H1 (cell line): ENCODE results near the gene PTCH2. TPM values are rescaled to one million over a fixed set of nuclear protein-coding genes. Genes with fewer than 3 reads are reported as not detected.

Source experiments
- E2F6 ChIP-seq: IDR thresholded peaks from 2 replicates; pipeline ENCODE4 v1.6.1; 2012; ENCODE audit warnings: inconsistent platforms
- EGR1 ChIP-seq: IDR thresholded peaks from 2 replicates; pipeline ENCODE4 v1.6.1; 2011; ENCODE audit warnings: low read depth, low read length, borderline replicate concordance
- GTF2F1 ChIP-seq: IDR thresholded peaks from 2 replicates; pipeline ENCODE4 v1.6.1; 2012; ENCODE audit warnings: low read depth, low read length, improper control_type of control experiment, borderline replicate concordance
- MAFK ChIP-seq: IDR thresholded peaks from 2 replicates; pipeline ENCODE4 v1.6.1; 2012; ENCODE audit warnings: low read depth, mild to moderate bottlenecking, improper control_type of control experiment, low read length
- POU5F1 ChIP-seq: IDR thresholded peaks from 2 replicates; pipeline ENCODE4 v1.6.1; 2011; ENCODE audit warnings: low read depth, mild to moderate bottlenecking, low read length, moderate library complexity
- SIN3A ChIP-seq, 2 experiments: IDR thresholded peaks in 1 of 2; conservative IDR thresholded peaks in 1 of 2; 2 replicates each; pipeline ENCODE4 v1.6.1; 2011 to 2012; ENCODE audit warnings: low read length in 2 of 2, improper control_type of control experiment in 1 of 2, low read depth in 1 of 2, mild to moderate bottlenecking in 1 of 2
- ZNF274 ChIP-seq: IDR thresholded peaks from 2 replicates; pipeline ENCODE4 v1.7.0; 2012; ENCODE audit warnings: low read length, borderline replicate concordance; ENCODE audit errors: extremely low read depth
- polyA plus RNA-seq, 7 experiments: library from polyadenylated mRNA; depleted of rRNA in 3 of 7; stranded (reverse) in 5 of 7; unstranded in 2 of 7; fragments of >200 nt in 5 of 7; fragments of 200-250 nt in 2 of 7; gene quantifications; 1 replicate in 5 of 7; 2 replicates in 1 of 7; 4 replicates in 1 of 7; pipeline versions ENCODE4 v1.2.1 to v1.2.3, GENCODE V29; 2011 to 2013; ENCODE audit warnings: missing spikeins in 2 of 7, mixed read lengths in 2 of 7
- total RNA-seq: library from RNA; stranded (reverse); fragmentation: NEBNext Ultra II Directional; extraction: Animal tissue kit (Norgen Biotek cat#: 25700); gene quantifications from 2 replicates; pipeline ENCODE4 v1.2.1, GENCODE V29; 2021
- TF ChIP-seq, protein P1 (sequence below): IDR thresholded peaks from 2 replicates; pipeline ENCODE4 v1.6.1; 2012; ENCODE audit warnings: inconsistent platforms
- TF ChIP-seq, protein P2 (sequence below): fragments of 300-600 bp; sonication (generic); IDR thresholded peaks from 2 replicates; pipeline ENCODE4 v1.7.1; 2012; ENCODE audit warnings: low read length, moderate library complexity, mild to moderate bottlenecking, inconsistent platforms; ENCODE audit not compliant: insufficient replicate concordance

PTCH2 gene
- total and polyA plus RNA-seq, 2 of the 8 experiments (the other 6 are each of a cell fraction or from before 2014, with no cell fraction given), result 0.35 to 1.2 TPM

DNA sequence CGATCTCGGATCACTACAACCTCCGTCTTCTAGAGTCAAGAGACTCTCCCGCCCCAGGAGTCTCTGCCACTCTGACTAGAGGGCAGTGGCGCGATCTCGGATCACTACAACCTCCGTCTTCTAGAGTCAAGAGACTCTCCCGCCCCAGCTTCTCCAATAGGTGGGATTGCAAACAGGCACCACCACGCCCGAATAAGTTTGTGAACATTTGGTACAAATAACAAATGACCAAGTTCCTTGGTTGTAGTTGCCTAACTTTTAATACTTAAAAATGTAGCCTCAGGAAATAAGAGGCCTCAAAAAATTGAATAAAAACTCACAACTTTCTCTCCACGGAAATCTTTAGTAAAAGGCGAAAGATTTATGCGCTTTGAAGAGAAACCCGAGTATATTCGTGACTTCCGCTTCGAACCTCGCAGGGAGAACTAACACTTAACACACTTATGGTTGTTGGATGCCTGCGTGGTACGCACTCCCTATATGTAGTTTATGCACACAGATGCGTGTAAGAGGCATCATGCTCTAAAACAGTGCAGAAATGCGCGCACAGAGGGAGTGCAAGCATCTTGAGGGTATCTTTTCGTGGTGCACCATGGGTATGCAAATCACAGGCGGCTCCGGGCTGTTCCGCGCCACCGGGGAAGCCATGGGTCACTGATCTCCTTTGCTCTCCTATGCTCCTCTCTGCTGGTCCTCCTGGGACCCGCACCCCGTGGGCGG is 23.3 kb downstream of the PTCH2 start (continued):
- no peak; the same call in 1 of the 2 replicates for TF ChIP-seq E2F6
- TF ChIP-seq, protein P1, sequence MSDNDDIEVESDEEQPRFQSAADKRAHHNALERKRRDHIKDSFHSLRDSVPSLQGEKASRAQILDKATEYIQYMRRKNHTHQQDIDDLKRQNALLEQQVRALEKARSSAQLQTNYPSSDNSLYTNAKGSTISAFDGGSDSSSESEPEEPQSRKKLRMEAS, result peak; percentile 35; the same call in 1 of the 2 replicates
- TF ChIP-seq, protein P2, sequence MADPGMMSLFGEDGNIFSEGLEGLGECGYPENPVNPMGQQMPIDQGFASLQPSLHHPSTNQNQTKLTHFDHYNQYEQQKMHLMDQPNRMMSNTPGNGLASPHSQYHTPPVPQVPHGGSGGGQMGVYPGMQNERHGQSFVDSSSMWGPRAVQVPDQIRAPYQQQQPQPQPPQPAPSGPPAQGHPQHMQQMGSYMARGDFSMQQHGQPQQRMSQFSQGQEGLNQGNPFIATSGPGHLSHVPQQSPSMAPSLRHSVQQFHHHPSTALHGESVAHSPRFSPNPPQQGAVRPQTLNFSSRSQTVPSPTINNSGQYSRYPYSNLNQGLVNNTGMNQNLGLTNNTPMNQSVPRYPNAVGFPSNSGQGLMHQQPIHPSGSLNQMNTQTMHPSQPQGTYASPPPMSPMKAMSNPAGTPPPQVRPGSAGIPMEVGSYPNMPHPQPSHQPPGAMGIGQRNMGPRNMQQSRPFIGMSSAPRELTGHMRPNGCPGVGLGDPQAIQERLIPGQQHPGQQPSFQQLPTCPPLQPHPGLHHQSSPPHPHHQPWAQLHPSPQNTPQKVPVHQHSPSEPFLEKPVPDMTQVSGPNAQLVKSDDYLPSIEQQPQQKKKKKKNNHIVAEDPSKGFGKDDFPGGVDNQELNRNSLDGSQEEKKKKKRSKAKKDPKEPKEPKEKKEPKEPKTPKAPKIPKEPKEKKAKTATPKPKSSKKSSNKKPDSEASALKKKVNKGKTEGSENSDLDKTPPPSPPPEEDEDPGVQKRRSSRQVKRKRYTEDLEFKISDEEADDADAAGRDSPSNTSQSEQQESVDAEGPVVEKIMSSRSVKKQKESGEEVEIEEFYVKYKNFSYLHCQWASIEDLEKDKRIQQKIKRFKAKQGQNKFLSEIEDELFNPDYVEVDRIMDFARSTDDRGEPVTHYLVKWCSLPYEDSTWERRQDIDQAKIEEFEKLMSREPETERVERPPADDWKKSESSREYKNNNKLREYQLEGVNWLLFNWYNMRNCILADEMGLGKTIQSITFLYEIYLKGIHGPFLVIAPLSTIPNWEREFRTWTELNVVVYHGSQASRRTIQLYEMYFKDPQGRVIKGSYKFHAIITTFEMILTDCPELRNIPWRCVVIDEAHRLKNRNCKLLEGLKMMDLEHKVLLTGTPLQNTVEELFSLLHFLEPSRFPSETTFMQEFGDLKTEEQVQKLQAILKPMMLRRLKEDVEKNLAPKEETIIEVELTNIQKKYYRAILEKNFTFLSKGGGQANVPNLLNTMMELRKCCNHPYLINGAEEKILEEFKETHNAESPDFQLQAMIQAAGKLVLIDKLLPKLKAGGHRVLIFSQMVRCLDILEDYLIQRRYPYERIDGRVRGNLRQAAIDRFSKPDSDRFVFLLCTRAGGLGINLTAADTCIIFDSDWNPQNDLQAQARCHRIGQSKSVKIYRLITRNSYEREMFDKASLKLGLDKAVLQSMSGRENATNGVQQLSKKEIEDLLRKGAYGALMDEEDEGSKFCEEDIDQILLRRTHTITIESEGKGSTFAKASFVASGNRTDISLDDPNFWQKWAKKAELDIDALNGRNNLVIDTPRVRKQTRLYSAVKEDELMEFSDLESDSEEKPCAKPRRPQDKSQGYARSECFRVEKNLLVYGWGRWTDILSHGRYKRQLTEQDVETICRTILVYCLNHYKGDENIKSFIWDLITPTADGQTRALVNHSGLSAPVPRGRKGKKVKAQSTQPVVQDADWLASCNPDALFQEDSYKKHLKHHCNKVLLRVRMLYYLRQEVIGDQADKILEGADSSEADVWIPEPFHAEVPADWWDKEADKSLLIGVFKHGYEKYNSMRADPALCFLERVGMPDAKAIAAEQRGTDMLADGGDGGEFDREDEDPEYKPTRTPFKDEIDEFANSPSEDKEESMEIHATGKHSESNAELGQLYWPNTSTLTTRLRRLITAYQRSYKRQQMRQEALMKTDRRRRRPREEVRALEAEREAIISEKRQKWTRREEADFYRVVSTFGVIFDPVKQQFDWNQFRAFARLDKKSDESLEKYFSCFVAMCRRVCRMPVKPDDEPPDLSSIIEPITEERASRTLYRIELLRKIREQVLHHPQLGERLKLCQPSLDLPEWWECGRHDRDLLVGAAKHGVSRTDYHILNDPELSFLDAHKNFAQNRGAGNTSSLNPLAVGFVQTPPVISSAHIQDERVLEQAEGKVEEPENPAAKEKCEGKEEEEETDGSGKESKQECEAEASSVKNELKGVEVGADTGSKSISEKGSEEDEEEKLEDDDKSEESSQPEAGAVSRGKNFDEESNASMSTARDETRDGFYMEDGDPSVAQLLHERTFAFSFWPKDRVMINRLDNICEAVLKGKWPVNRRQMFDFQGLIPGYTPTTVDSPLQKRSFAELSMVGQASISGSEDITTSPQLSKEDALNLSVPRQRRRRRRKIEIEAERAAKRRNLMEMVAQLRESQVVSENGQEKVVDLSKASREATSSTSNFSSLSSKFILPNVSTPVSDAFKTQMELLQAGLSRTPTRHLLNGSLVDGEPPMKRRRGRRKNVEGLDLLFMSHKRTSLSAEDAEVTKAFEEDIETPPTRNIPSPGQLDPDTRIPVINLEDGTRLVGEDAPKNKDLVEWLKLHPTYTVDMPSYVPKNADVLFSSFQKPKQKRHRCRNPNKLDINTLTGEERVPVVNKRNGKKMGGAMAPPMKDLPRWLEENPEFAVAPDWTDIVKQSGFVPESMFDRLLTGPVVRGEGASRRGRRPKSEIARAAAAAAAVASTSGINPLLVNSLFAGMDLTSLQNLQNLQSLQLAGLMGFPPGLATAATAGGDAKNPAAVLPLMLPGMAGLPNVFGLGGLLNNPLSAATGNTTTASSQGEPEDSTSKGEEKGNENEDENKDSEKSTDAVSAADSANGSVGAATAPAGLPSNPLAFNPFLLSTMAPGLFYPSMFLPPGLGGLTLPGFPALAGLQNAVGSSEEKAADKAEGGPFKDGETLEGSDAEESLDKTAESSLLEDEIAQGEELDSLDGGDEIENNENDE, result peak; percentile 94
- peak; percentile 95 for TF ChIP-seq EGR1
- TF ChIP-seq POU5F1, result peak; percentile 64; the same call in 1 of the 2 replicates
- TF ChIP-seq GTF2F1, result peak; percentile 100
- TF ChIP-seq MAFK, result no peak
- peak; percentile 8 to 76; a peak in 1 of 4 replicates for TF ChIP-seq SIN3A (conservative IDR thresholded peaks at IDR 0.05 in 1 of 2, IDR thresholded peaks at IDR 0.05 in 1 of 2; ENCODE audit: low read depth in 1 of 2, low read length in 2 of 2)
- no peak for TF ChIP-seq ZNF274
